HT1080 (cell line): ENCODE measurements around the gene AMFR. TPM values are rescaled to one million over a fixed set of nuclear protein-coding genes. Genes with fewer than 3 reads are reported as not detected.

Source experiments
- DNase-seq: peaks from one replicate; pipeline ENCODE4 v3.0.0-alpha.2; 2015; ENCODE audit warnings: low read depth
- total RNA-seq: library from RNA; depleted of rRNA; stranded (reverse); fragments of >200 nt; shearing (Covaris generic); gene quantifications from 2 replicates; pipeline ENCODE4 v1.2.3, GENCODE V29; 2014

Gene AMFR
- total RNA-seq, 1 experiment from 2014 or later, result 117 TPM

- DNase-seq, result no peak
These were observed 76.3 kb downstream of the AMFR start for GRCh38 chr16:56349086-56349415.

GRCh38 chr16:56348168-56349085 lies 76.9 kb downstream of the AMFR start:
- DNase-seq, result no peak

- no peak for DNase-seq
These were observed 77.7 kb downstream of the AMFR start for GRCh38 chr16:56347670-56348069.

- no peak for DNase-seq
These were observed 78.2 kb downstream of the AMFR start for GRCh38 chr16:56347166-56347565.

GRCh38 chr16:56346131-56346890 lies 79.0 kb downstream of the AMFR start:
- DNase-seq, result no peak

- no peak for DNase-seq
These were observed 79.8 kb downstream of the AMFR start for GRCh38 chr16:56345406-56346050.

- DNase-seq, result no peak
These were observed 80.6 kb downstream of the AMFR start for GRCh38 chr16:56344518-56345405.

- DNase-seq, result peak; percentile 51
These were observed 81.5 kb downstream of the AMFR start for GRCh38 chr16:56343661-56344517.

GRCh38 chr16:56341656-56342399 lies 83.5 kb downstream of the AMFR start:
- no peak for DNase-seq

- DNase-seq, result no peak
These were observed 84.4 kb downstream of the AMFR start for GRCh38 chr16:56340864-56341365.

- no peak for DNase-seq
These were observed 84.9 kb downstream of the AMFR start for GRCh38 chr16:56340416-56340815.

- DNase-seq, result no peak
These were observed 85.7 kb downstream of the AMFR start for GRCh38 chr16:56339431-56340195.

GRCh38 chr16:56338566-56339318 lies 86.6 kb downstream of the AMFR start:
- DNase-seq, result no peak

- no peak for DNase-seq
These were observed 87.5 kb downstream of the AMFR start for GRCh38 chr16:56337858-56338325.

- no peak for DNase-seq
These were observed 88.1 kb downstream of the AMFR start for GRCh38 chr16:56337131-56337857.

GRCh38 chr16:56336711-56337110 lies 88.6 kb downstream of the AMFR start:
- DNase-seq, result no peak
